Tibial nerve (tissue), 3 donors: ENCODE measurements around the gene BCR.
"Not testable (repeated sequence)": the region's sequence is repeated elsewhere in the genome, so short reads cannot be mapped to it uniquely, and the experiment has no call there.

Experiments used
- POLR2A ChIP-seq, 2 donors: fragments of 450-650 bp; IDR thresholded peaks; one replicate each; pipeline ENCODE4 v1.6.1; 2017; ENCODE audit warnings: antibody characterized with exemption in 2 of 2, mild to moderate bottlenecking in 2 of 2, moderate library complexity in 2 of 2
- TF ChIP-seq, protein P1 (sequence below), 5 experiments: fragments of 200-600 bp in 3 of 5; fragments of 450-650 bp in 2 of 5; sonication (generic) in 3 of 5; IDR thresholded peaks; one replicate each; pipeline ENCODE4 v1.5.1; 2016 to 2019; ENCODE audit warnings: antibody characterized with exemption in 5 of 5, mild to moderate bottlenecking in 3 of 5, moderate library complexity in 2 of 5

DNA sequence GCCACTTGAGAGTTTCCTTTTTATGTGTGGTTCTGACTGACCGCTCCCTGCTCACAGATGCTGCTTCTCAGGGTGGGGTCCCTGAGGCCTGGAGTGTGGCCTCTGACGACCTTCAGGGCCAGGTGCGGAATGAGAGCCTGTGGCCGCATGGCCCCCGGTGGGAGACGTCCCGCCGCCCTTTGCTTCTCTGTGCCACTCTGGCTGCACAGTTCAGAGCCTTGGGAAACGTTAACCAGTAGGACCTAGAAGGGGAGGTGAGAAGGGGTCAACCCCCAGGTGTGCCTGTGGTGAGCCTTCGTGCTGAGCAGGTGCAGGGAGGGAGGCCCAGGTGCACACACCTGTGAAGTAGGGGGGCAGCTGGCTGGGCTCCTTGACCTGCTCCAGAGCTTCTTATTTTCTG, 127.2 kb downstream of the BCR start:
- TF ChIP-seq, protein P1, sequence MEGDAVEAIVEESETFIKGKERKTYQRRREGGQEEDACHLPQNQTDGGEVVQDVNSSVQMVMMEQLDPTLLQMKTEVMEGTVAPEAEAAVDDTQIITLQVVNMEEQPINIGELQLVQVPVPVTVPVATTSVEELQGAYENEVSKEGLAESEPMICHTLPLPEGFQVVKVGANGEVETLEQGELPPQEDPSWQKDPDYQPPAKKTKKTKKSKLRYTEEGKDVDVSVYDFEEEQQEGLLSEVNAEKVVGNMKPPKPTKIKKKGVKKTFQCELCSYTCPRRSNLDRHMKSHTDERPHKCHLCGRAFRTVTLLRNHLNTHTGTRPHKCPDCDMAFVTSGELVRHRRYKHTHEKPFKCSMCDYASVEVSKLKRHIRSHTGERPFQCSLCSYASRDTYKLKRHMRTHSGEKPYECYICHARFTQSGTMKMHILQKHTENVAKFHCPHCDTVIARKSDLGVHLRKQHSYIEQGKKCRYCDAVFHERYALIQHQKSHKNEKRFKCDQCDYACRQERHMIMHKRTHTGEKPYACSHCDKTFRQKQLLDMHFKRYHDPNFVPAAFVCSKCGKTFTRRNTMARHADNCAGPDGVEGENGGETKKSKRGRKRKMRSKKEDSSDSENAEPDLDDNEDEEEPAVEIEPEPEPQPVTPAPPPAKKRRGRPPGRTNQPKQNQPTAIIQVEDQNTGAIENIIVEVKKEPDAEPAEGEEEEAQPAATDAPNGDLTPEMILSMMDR (IDR thresholded peaks at IDR 0.05), result not testable (repeated sequence)
- not testable (repeated sequence) for TF ChIP-seq POLR2A (IDR thresholded peaks at IDR 0.05)
